ENCODE measurements around the gene ADCY10.

Gene ADCY10

DNA sequence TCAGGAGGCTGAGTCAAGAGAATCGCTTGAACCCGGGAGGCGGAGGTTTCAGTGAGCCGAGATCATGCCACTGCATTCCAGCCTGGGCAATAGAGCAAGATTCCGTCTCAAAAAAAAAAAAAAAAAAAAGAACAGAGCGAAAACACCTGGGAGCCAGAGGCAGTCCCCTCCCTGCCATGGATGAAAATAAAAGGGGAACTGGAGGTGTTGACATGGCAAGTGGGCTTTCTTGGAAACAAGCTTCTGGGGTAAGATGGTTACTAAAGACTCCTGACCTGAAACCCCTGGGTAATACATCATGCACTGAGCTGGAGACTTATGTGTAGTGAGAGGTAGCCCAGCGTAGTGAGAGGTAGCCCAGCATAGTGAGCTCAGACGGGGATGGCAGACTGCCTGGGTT, 31.6 kb downstream of the ADCY10 start:
- H3K4me3 ChIP-seq (ENCODE audit: low read depth, low read length): no peak overlapping the region
- no peak for DNase-seq (ENCODE audit: low read depth)
- TF ChIP-seq, protein P1, sequence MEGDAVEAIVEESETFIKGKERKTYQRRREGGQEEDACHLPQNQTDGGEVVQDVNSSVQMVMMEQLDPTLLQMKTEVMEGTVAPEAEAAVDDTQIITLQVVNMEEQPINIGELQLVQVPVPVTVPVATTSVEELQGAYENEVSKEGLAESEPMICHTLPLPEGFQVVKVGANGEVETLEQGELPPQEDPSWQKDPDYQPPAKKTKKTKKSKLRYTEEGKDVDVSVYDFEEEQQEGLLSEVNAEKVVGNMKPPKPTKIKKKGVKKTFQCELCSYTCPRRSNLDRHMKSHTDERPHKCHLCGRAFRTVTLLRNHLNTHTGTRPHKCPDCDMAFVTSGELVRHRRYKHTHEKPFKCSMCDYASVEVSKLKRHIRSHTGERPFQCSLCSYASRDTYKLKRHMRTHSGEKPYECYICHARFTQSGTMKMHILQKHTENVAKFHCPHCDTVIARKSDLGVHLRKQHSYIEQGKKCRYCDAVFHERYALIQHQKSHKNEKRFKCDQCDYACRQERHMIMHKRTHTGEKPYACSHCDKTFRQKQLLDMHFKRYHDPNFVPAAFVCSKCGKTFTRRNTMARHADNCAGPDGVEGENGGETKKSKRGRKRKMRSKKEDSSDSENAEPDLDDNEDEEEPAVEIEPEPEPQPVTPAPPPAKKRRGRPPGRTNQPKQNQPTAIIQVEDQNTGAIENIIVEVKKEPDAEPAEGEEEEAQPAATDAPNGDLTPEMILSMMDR (IDR thresholded peaks at IDR 0.05; ENCODE audit: low read depth, low read length, missing control alignments): no peak

DNA sequence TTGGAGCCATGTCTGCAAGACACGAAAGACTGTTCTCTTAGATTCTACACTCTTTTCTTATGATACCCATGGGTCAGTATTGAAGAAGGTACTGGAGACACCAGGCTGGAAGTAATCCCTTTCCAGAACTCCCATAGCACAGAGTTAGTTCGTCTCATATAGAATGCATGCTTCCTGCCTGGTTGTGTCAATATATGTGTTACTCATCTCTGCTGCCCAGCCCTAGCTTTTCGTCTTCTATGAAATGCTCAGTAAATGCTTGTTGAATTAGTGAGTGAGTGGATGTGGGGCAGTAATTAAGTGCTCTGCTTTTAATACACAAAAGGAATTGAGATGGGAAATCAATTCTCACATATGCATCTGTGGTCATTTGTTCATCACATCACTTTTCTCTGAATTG, 32.1 kb downstream of the ADCY10 start:
- no peak for DNase-seq (ENCODE audit: low read depth)
- no peak overlapping the region for H3K4me3 ChIP-seq (ENCODE audit: low read depth, low read length)
- TF ChIP-seq, protein P1 (IDR thresholded peaks at IDR 0.05; ENCODE audit: low read depth, low read length, missing control alignments): no peak

DNA sequence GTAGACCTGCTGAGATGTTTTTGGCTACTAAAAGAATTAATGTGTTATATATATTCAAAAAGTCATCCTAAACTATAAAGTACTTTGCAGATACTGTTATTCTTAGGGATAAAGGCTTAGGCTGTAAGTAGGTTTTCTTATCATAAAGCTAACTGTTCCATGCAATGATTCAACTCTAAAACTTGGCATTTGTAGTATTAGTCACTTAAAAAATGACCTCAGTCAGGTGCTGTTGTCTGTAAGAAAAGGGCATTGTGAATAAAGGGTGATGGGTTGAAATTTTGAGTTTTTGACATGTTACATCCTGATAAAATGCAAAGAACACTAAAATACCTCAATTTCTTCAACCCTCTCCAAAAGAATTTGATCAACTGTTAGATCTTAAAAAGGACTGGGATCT, 32.9 kb downstream of the ADCY10 start:
- no peak overlapping the region for H3K4me3 ChIP-seq (ENCODE audit: low read depth, low read length)
- TF ChIP-seq, protein P1 (IDR thresholded peaks at IDR 0.05; ENCODE audit: low read depth, low read length, missing control alignments): no peak
- no peak for DNase-seq (ENCODE audit: low read depth)

DNA sequence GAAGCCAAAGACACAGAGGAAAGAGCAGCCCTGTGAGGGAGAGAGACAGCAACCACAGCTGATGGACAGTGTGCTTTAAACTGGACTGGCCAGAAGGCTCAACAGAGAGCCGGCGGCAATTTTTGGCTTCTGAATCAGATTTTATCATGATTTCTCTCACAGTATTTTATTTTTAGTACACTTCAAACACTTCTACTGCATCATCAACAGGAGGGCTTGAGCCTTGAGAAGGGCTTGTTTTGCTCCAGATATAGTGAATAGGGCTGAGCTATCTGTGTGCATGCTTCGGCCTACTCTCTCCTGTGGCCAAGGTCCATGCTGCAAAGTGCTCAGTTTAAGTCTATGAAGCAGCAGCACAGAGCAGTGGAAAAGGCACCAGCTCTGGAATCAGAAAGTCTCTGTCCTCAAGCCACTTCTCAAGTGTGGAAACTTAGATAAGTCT, 33.3 kb downstream of the ADCY10 start:
- no peak for DNase-seq (ENCODE audit: low read depth)
- TF ChIP-seq, protein P1 (IDR thresholded peaks at IDR 0.05; ENCODE audit: low read depth, low read length, missing control alignments): no peak
- no peak overlapping the region for H3K4me3 ChIP-seq (ENCODE audit: low read depth, low read length)

DNA sequence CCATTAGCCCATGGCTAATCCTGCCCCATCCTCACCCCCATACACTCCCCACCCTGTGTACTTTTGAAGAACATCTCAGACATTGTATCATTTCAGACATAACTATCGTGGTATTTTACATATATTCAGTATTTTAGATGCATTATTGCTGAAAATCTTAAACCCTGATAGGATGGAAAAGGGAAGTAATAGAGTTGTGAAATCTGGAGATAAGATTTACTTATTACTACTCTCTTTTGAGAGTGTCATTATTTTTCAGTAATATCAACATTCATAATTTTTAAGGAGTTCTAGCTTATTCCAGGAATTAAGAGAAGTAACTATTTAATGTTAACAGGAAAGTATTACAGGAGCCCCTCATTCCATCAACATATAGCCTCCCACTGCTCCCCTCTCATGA, 34.4 kb downstream of the ADCY10 start:
- TF ChIP-seq, protein P1 (IDR thresholded peaks at IDR 0.05; ENCODE audit: low read depth, low read length, missing control alignments): no peak
- no peak for DNase-seq (ENCODE audit: low read depth)
- no peak overlapping the region for H3K4me3 ChIP-seq (ENCODE audit: low read depth, low read length)

DNA sequence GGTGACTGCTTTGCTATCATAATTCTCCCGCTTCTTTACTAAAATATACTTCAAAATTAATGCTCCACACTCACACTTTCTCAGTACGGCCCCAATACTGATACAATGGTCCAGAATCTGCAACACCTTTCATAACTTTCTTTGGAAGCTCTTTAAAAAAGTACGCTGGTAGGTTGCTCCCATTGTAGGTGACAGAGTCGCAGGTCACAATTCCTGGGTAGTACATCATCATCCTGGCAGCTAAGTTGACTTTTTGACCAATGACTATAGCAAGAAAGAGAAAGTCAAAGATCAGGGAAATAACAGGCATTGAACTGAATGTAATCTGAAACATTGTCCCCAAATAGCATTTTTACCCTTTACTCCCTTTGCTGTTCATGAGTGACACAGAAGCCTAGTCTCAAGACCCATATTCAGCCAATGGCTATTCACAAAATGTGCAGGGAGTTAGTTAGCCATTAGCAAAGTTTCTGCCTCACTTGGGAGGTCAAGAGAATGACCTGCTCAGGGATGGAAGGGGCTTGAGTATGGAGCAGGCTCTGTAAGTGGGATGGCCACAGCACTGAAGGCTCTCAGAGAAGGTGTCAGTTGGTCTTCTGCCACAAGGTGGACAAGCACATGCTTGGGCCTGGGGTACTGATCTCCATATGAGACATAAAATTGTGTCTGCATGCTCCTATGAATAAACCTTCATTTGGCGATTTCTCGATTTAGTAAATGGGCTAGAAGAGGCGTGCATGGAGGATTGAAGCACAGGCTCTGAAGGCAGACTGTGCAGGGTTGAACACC, 35.4 kb downstream of the ADCY10 start:
- TF ChIP-seq, protein P1 (IDR thresholded peaks at IDR 0.05; ENCODE audit: low read depth, low read length, missing control alignments): no peak
- H3K4me3 ChIP-seq (ENCODE audit: low read depth, low read length): no peak overlapping the region
- no peak for DNase-seq (ENCODE audit: low read depth)
